Measurements from ENCODE around the gene ELP2.
"Not testable (repeated sequence)": the region's sequence is repeated elsewhere in the genome, so short reads cannot be mapped to it uniquely, and the experiment has no call there.

ELP2 gene

GRCh38 chr18:36153771-36154170 is 24.1 kb downstream of the ELP2 start:
- no peak for DNase-seq (ENCODE audit: low read depth, low spot score)
- H3K4me3 ChIP-seq (ENCODE audit: low read length): no peak overlapping the region

GRCh38 chr18:36155851-36156757 is 26.4 kb downstream of the ELP2 start:
- H3K4me3 ChIP-seq (ENCODE audit: low read length): no peak overlapping the region
- no peak for DNase-seq (ENCODE audit: low read depth, low spot score)

GRCh38 chr18:36157441-36157840 is 27.7 kb downstream of the ELP2 start:
- DNase-seq (ENCODE audit: low read depth, low spot score): no peak
- no peak overlapping the region for H3K4me3 ChIP-seq (ENCODE audit: low read length)

DNA sequence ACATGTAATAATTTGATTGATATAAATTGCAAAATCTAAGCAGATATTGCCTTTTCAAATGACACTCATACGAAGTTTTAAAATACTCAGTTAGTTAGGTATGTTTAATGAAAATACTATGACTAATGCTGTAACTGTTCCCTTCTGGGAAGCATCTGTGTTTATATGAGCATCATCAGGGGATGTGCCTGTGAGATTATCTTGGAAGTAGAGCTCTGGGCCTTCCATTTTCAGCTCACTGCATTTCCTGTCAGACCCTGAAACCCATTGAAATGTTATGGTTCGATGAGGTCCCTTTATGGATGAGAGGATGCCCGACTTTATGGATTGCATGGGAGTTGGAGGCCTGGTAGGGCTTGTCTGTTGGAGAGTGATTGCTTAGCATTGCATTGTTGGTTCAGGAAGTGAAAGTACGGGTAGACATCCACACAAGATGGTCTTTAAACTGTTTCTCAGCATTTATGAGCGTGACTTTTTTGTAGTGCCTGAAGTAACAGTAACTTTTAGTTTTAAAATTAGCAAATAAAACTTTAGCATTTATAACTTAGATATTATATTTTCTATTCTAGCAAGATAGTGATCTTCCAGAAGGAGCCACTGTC is 28.7 kb downstream of the ELP2 start:
- DNase-seq (ENCODE audit: low read depth, low spot score): no peak
- H3K4me3 ChIP-seq (ENCODE audit: low read length): no peak overlapping the region

GRCh38 chr18:36160959-36161371 is 31.3 kb downstream of the ELP2 start:
- DNase-seq (ENCODE audit: low read depth, low spot score): no peak
- H3K4me3 ChIP-seq (ENCODE audit: low read length): no peak overlapping the region

GRCh38 chr18:36162981-36163380 is 33.3 kb downstream of the ELP2 start:
- H3K4me3 ChIP-seq (ENCODE audit: low read length): no peak overlapping the region
- no peak for DNase-seq (ENCODE audit: low read depth, low spot score)

GRCh38 chr18:36167692-36168218 is 38.1 kb downstream of the ELP2 start:
- H3K4me3 ChIP-seq (ENCODE audit: low read length): no peak overlapping the region
- no peak for DNase-seq (ENCODE audit: low read depth, low spot score)

DNA sequence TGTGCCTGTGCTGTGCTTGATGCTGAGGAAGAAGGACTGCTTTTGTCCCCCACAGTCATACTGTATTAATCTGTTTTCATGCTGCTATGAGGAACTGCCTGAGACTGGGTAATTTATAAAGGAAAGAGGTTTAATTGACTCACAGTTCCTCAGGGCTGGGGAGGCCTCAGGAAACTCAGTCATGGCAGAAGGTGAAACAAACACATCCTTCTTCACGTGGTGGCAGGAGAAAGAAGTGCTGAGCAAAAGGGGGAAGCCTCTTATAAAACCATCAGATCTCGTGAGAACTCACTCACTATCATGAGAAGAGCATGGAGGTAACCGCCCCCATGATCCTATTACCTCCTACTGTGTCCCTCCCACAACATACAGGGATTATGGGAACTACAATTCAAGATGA is 38.6 kb downstream of the ELP2 start:
- H3K4me3 ChIP-seq (ENCODE audit: low read length); DNase-seq (ENCODE audit: low read depth, low spot score): not testable (repeated sequence)

DNA sequence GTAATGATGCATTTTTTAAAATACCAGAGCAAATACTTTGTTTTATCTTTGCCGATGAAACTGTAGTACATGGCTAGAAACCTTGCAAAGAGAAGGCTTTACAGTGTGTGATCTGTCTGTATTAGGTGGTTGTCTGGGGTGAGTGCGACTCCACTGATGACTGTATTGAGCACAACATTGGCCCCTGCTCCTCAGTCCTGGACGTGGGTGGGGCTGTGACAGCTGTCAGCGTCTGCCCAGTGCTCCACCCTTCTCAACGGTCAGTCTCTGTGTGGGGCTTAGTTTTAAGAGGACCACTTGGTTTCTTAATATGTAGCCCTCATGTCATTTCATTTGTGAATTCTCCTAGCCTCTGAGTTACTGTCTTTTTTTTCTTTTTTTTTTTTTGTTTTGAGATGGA is 40.2 kb downstream of the ELP2 start:
- DNase-seq (ENCODE audit: low read depth, low spot score): no peak

GRCh38 chr18:36175481-36175880 is 45.8 kb downstream of the ELP2 start:
- no peak for DNase-seq (ENCODE audit: low read depth, low spot score)
- H3K4me3 ChIP-seq (ENCODE audit: low read length): no peak overlapping the region

More for the DNA sequence above, 40.2 kb downstream of the ELP2 start:
- no peak overlapping the region for H3K4me3 ChIP-seq (ENCODE audit: low read length)

- DNase-seq (ENCODE audit: low read depth, low spot score): no peak
- H3K4me3 ChIP-seq (ENCODE audit: low read length): no peak overlapping the region
These were observed 46.5 kb downstream of the ELP2 start for GRCh38 chr18:36176177-36176584.

DNA sequence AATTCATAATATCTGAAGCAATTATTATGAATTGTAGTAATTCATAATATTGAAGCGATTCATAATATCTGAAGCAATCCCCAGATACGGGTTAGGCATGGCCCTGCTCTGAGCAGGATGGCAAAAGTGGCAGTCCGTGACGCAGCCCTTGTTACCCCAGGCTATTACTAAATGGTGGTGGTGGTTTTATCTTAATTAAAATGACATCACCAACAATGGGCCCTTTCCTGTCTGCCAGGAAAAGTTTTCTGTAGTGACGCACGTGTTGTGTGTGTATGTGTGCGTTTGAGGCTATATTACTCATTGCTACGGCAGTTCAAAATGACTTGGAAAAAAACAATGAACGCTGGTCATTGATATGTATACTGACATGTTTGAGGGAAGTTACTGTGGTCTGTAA is 47.0 kb downstream of the ELP2 start:
- DNase-seq (ENCODE audit: low read depth, low spot score): no peak
- no peak overlapping the region for H3K4me3 ChIP-seq (ENCODE audit: low read length)

DNA sequence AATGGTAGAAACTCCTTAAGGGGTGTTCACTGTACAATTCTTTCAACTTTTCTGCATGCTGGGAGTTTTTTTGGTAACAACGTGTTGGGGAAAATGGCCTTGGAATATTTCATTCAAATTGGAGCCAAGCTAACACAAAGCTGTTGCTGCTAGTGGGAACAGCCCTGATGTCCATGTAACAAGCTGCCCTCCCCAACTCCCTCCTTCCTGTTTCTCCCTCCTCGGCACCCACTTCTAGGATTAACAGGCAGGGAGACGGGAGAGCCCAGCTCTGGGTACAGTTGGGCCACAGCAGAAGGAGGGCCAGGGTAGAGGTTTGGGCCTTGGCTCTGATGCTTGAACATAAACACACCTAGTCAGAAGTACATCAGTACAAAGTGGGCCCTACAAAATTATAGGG is 48.2 kb downstream of the ELP2 start:
- DNase-seq (ENCODE audit: low read depth, low spot score): no peak
- no peak overlapping the region for H3K4me3 ChIP-seq (ENCODE audit: low read length)

GRCh38 chr18:36179562-36180355 is 50.1 kb downstream of the ELP2 start:
- DNase-seq (ENCODE audit: low read depth, low spot score): no peak
- H3K4me3 ChIP-seq (ENCODE audit: low read length): no peak overlapping the region

- no peak overlapping the region for H3K4me3 ChIP-seq (ENCODE audit: low read length)
- DNase-seq (ENCODE audit: low read depth, low spot score): no peak
These were observed 51.7 kb downstream of the ELP2 start for GRCh38 chr18:36181441-36181840.

- no peak overlapping the region for H3K4me3 ChIP-seq (ENCODE audit: low read length)
- no peak for DNase-seq (ENCODE audit: low read depth, low spot score)
These were observed 52.3 kb downstream of the ELP2 start for GRCh38 chr18:36181898-36182506.

GRCh38 chr18:36183033-36183432 is 53.3 kb downstream of the ELP2 start:
- no peak overlapping the region for H3K4me3 ChIP-seq (ENCODE audit: low read length)
- no peak for DNase-seq (ENCODE audit: low read depth, low spot score)

GRCh38 chr18:36183987-36184386 is 54.3 kb downstream of the ELP2 start:
- no peak for DNase-seq (ENCODE audit: low read depth, low spot score)
- no peak overlapping the region for H3K4me3 ChIP-seq (ENCODE audit: low read length)

GRCh38 chr18:36185157-36185556 is 55.5 kb downstream of the ELP2 start:
- no peak overlapping the region for H3K4me3 ChIP-seq (ENCODE audit: low read length)
- DNase-seq (ENCODE audit: low read depth, low spot score): no peak

Data from Jurkat, Clone E6-1 (cell line).